DMS 273 treated with DMSO at 0.1 percent for 48 hours (cell line): ENCODE results near the gene SRSF3.
"Not testable (repeated sequence)": the region's sequence is repeated elsewhere in the genome, so short reads cannot be mapped to it uniquely, and the experiment has no call there.

ENCODE experiments used
- DNase-seq: peaks from one replicate; lab custom pipeline; 2025; lab: John Stamatoyannopoulos, UW

SRSF3 gene

DNA sequence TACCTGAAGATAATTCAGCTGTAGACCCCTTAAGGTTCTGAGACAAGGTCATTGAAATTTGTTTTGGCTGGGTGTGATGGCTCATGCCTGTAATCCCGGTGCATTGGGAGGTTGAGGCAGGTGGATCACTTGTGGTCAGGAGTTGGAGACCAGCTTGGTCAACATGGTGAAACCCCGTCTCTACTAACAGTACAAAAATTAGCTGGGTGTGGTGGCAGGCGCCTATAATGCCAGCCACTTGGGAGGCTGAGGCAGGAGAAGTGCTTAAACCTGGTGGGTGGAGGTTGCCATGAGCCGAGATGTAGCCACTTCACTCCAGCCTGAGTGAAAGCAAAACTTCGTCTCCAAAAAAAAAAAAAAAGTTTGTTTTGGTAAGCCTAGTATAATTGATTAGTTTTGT lies 11.0 kb downstream of the SRSF3 start:
- DNase-seq, result no peak

GRCh38 chr6:36605560-36606391 lies 11.6 kb downstream of the SRSF3 start:
- DNase-seq, result no peak

- DNase-seq, result not testable (repeated sequence)
Measured at GRCh38 chr6:36607305-36607682, 13.1 kb downstream of the SRSF3 start.

DNA sequence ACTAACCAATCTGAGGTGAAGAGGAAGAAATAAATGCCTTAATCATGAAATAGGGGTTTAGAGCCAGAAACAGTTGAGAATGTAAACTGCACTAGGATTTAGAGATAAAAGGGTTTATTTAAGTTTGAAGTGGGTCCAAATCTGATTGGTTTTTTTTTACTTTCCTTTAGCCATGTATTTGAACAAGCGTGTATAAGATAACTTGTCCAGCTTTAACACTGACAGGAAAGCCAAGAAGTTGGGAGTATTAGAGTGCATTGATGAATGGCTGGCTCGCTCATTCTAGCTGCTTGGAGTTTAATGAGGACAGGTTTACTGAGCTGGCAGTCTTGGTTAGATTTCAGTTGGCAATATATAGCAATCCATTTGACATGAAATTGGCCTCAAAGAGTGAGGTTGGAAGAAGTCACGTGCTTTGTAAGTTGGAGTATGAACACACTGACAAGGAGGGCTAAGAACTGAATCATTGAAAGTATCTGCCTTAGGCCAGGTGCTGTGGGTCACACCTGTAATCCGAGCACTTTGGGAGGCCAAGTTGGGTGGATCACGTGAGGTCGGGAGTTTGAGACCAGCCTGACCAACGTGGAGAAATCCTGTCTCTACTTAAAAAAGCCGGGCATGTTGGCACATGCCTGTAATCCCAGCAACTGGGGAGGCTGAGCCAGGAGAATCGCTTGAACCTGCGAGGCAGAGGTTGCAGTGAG lies 13.7 kb downstream of the SRSF3 start:
- no peak for DNase-seq

DNA sequence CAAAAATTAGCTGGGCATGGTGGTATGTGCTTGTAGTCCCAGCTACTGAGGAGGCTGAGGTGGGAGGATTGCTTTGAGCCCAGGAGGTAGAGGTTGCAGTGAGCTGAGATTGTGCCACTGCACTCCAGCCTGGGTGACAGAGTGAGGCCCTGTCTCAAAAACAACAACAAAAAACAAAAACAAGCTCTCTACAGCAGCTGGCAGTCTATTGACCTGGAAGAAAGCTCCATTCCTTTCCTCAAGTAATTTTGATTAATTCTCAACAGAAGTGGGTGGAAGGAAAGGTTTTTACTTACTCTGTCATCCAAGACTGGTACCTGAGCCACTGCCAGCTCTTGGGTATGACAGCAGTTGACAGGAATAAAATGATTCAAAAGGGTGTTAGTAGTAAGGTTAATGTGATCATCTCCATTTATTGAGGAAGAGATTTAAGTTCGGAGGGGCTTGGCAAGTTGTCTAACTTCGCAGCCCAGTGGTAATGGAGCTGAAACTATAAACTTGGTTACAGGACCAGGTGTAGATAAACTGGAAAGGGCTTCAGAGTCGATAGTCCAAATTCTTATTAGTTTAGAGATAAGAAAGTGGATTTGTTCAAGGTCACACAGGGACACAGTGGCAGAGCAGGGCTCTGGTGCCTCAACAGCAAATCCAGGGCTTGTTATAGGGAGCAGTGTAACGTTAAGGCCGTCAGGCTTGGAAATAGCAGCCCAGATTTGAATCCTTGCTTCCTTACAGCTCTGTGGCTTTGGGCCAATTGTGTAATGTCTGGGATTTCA lies 14.8 kb downstream of the SRSF3 start:
- DNase-seq, result no peak

- DNase-seq, result no peak
Measured at GRCh38 chr6:36609582-36609981, 15.4 kb downstream of the SRSF3 start.

- no peak for DNase-seq
Measured at GRCh38 chr6:36610041-36610955, 16.1 kb downstream of the SRSF3 start.

DNA sequence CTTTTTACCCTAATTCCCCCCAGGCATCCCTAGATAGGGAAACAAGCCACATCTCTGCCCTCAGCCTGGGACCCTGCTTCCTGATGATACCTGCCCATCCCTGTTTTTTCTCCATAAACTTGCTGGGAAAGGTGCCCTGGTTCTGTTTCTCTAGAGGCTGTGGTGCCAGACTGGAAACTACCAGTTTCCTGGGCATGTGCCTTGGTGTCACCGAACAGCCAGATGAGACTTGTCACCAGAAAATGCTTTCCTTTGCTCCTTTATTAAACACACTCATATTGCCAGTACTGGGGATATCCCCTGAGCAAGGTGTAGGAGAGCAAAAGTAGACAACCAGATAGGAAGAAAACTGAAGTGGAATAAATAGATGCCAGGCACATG lies 16.8 kb downstream of the SRSF3 start:
- no peak for DNase-seq

GRCh38 chr6:36611679-36612078 lies 17.5 kb downstream of the SRSF3 start:
- DNase-seq, result not testable (repeated sequence)

DNA sequence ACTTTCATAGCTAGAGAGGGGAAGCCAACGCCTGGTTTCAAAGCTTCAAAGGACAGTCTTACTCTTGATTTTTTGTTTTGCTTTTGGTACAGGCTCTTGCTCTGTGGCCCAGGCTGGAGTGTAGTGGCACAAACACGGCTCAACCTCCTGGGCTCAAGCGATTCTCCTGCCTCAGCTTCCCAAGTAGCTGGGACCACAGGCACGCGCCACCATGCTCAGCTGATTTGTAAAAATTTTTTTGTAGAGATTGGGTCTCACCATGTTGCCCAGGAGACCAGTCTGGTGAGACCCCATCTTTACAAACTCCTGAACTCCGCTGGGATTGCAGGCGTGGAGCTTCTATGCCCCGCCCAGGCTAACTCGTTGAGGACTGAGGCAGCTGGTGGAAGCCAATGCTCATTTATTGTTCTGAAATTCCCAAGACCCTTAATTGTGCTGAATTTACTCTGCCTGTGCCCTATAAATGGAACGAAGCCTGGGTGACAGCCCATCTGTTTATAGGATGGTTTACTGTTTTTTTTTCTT lies 18.0 kb downstream of the SRSF3 start:
- DNase-seq, result no peak

GRCh38 chr6:36613200-36613995 lies 19.2 kb downstream of the SRSF3 start:
- no peak for DNase-seq

DNA sequence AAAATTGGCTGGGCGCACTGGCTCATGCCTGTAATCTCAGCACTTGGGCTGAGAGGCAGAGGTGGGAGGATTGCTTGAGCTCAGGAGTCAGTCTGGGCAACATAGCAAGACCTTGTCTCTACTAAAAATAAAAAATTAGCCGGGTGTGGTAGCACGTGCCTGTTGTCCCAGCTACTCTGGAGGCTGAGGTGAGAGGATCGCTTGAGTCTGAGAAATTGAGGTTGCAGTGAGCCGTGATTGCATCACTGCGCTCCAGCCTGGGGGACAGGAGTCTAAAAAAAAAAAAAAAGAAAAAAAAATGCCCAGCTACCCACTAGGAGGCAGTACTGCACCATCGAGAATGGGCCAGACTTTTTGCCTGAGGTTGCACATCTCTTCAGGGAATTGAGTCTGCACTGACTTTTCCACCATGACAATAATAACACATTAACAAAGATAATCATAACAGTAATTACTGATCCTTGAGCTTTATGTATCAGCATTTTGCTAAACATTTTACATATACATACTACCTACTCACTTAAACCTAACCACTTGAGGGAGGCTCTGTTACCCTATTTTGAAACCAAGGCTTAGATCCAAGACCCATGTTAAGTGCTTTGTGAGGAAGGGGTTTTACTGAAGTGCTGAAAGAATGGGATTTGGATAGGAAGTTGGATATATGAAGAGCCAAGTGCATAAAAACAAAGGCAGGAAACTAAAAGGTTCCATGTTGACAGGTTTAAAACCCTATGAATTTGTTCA lies 21.0 kb downstream of the SRSF3 start:
- DNase-seq, result peak; percentile 62

DNA sequence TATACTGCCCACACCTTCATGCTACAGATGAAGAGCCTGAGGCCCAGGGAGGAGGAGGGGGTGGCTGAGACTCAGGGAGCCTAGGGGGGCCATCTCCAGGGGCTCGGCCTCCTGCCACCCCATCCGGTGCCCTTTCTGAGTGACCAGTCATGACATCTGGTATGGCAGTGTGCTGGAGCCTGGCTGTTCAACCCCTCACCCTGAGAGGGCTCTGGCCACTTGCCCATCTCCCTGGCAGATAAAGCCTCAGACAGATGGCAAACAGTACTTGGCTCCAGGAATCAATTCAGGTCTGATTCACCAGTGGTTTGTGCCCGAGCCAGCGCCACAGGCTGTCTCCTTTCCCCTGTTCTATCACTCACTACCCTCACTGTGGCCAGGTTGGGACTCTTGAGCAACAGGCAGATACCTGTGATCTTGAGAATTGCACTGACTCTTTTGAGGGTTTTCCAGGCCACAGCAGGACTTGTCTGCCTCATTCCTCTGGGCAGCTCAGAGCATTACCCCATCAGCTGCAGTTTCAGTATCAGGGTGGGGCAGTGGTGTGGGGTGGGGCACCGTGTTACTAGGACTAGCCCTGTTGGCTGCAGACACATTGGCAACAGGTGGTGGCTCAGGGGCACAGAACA lies 22.8 kb downstream of the SRSF3 start:
- DNase-seq, result peak; percentile 92

- no peak for DNase-seq
Measured at GRCh38 chr6:36618366-36619355, 24.5 kb downstream of the SRSF3 start.

DNA sequence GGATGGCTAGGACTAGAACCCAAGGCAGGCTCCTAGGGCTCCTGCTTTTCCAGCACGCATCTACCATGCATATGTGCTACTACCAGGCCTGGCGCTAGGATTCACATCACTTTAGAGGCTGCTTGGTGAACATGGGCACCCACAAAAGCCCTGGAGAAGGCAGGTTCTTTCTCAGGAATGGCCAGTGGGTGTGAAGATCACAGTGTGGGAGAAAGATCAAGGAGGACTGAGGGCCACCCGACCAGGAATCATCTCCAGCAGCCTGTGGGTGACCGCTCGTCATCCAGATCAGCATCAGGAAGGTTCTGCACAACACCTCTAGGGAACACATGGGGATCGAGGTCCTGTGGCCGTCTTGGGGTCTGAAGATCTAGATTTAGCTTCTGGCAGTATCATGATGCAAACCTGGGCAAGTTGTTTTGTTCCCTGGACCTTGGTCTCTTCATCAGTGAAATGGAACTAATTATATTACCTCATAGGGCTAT lies 27.3 kb downstream of the SRSF3 start:
- no peak for DNase-seq

DNA sequence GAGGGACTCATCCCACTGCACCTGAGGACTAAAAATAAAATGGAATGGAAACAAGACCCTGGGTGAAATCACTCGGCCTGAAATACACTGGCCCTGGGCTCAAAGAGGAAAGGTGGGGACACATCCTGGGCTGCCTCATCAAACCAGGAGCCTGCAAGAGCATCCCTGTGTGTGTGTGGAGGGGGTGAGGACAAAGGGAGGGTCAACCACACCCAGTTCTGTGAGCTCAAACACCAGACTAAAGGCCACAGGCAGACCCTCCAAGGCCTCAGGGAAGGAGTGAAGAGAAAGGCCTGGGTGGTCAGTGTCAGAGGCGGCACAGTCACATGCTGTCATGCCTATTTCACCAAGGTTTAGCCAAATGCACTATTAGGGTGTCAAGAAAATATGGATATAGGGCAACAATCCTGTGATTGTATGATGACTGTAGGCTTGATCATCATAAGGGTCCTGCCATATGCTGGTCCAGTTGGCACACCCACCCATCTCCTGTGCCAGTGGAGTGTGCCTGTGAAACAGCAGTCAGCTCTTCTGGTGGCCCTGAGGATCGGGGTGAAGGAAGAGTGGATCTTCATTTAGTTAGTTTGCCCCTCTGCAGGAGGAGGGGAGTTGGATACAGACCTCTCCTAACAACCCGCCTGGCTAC lies 28.9 kb downstream of the SRSF3 start:
- no peak for DNase-seq
